Osteocyte (in vitro differentiated cells): ENCODE results near the gene NOSIP. TPM values are rescaled to one million over a fixed set of nuclear protein-coding genes. Genes with fewer than 3 reads are reported as not detected.

Experiments used
- DNase-seq: peaks from one replicate; pipeline ENCODE4 v3.0.0; 2021; ENCODE audit warnings: mixed read lengths; ENCODE audit not compliant: unreplicated experiment; ENCODE audit errors: extremely low spot score
- H3K27ac Mint-ChIP-seq: one replicate; pipeline ENCODE4 v1.8.0; 2021; ENCODE audit warnings: mild to moderate bottlenecking, mixed read lengths; ENCODE audit not compliant: unreplicated experiment
- H3K27me3 Mint-ChIP-seq: one replicate; pipeline ENCODE4 v1.8.0; 2021; ENCODE audit warnings: mixed read lengths; ENCODE audit not compliant: unreplicated experiment
- H3K36me3 Mint-ChIP-seq: one replicate; pipeline ENCODE4 v1.8.0; 2021; ENCODE audit warnings: mixed read lengths; ENCODE audit not compliant: unreplicated experiment
- H3K4me1 Mint-ChIP-seq: one replicate; pipeline ENCODE4 v1.8.0; 2021; ENCODE audit warnings: mixed read lengths; ENCODE audit not compliant: unreplicated experiment
- H3K4me3 Mint-ChIP-seq: one replicate; pipeline ENCODE4 v1.8.0; 2021; ENCODE audit warnings: mild to moderate bottlenecking, moderate library complexity, mixed read lengths; ENCODE audit not compliant: unreplicated experiment
- H3K9me3 Mint-ChIP-seq: one replicate; pipeline ENCODE4 v1.8.0; 2021; ENCODE audit warnings: mixed read lengths; ENCODE audit not compliant: unreplicated experiment
- CTCF ChIP-seq: fragments of 200-600 bp; sonication (generic); IDR thresholded peaks from 2 replicates; pipeline ENCODE4 v1.5.0; 2021; ENCODE audit warnings: antibody characterized with exemption, mild to moderate bottlenecking, moderate library complexity
- total RNA-seq: library from RNA; stranded (reverse); gene quantifications from 2 replicates; pipeline ENCODE4 v1.2.1, GENCODE V29; 2021

NOSIP gene
- total RNA-seq, 1 donor from 2014 or later: 58.7 TPM

- H3K27ac Mint-ChIP-seq: peak overlapping the region; percentile 61
- H3K9me3 Mint-ChIP-seq: no peaks in the 10 kb centered on the region
- DNase-seq: no peak
- H3K4me3 Mint-ChIP-seq: no peak overlapping the region
- H3K36me3 Mint-ChIP-seq: peaks cover 7% of the 10 kb centered on the region
- peak; percentile 98 for TF ChIP-seq CTCF
- H3K4me1 Mint-ChIP-seq: peaks cover 20% of the 10 kb centered on the region
- no peaks in the 10 kb centered on the region for H3K27me3 Mint-ChIP-seq
Measured at GRCh38 chr19:49570138-49570856, 10.1 kb downstream of the NOSIP start.

GRCh38 chr19:49567861-49568441 lies 12.4 kb downstream of the NOSIP start:
- peak overlapping the region; percentile 72 for H3K27ac Mint-ChIP-seq
- no peaks in the 10 kb centered on the region for H3K36me3 Mint-ChIP-seq
- H3K9me3 Mint-ChIP-seq: no peaks in the 10 kb centered on the region
- H3K4me1 Mint-ChIP-seq: peaks cover 25% of the 10 kb centered on the region
- no peaks in the 10 kb centered on the region for H3K27me3 Mint-ChIP-seq
- no peak overlapping the region for H3K4me3 Mint-ChIP-seq
- DNase-seq: no peak
- no peak for TF ChIP-seq CTCF

GRCh38 chr19:49566302-49566701 lies 14.1 kb downstream of the NOSIP start:
- Mint-ChIP-seq H3K27ac (no peak overlapping the region), H3K9me3 (no peaks in the 10 kb centered on the region), H3K4me3 (no peak overlapping the region), H3K36me3 (no peaks in the 10 kb centered on the region), H3K27me3 (no peaks in the 10 kb centered on the region), H3K4me1 (peaks cover 25% of the 10 kb centered on the region)
- DNase-seq: no peak
- no peak for TF ChIP-seq CTCF

- H3K4me3 Mint-ChIP-seq: no peak overlapping the region
- H3K4me1 Mint-ChIP-seq: peaks cover 20% of the 10 kb centered on the region
- H3K27ac Mint-ChIP-seq: no peak overlapping the region
- no peaks in the 10 kb centered on the region for H3K36me3 Mint-ChIP-seq
- no peak for DNase-seq
- H3K9me3 Mint-ChIP-seq: no peaks in the 10 kb centered on the region
- no peak for TF ChIP-seq CTCF
- H3K27me3 Mint-ChIP-seq: no peaks in the 10 kb centered on the region
Measured at GRCh38 chr19:49565261-49565660, 15.1 kb downstream of the NOSIP start.

- H3K4me3 Mint-ChIP-seq: no peak overlapping the region
- H3K27ac Mint-ChIP-seq: no peak overlapping the region
- no peak for DNase-seq
- H3K36me3 Mint-ChIP-seq: peaks cover 2% of the 10 kb centered on the region
- peaks cover 16% of the 10 kb centered on the region for H3K4me1 Mint-ChIP-seq
- no peak for TF ChIP-seq CTCF
- H3K9me3 Mint-ChIP-seq: no peaks in the 10 kb centered on the region
- no peaks in the 10 kb centered on the region for H3K27me3 Mint-ChIP-seq
Measured at GRCh38 chr19:49564616-49565045, 15.7 kb downstream of the NOSIP start.
